EL (cell line): ENCODE data around the gene KHK.

Experiments
- DNase-seq: peaks from one replicate; pipeline ENCODE4 v3.0.0-alpha.2; 2016

KHK gene

DNA sequence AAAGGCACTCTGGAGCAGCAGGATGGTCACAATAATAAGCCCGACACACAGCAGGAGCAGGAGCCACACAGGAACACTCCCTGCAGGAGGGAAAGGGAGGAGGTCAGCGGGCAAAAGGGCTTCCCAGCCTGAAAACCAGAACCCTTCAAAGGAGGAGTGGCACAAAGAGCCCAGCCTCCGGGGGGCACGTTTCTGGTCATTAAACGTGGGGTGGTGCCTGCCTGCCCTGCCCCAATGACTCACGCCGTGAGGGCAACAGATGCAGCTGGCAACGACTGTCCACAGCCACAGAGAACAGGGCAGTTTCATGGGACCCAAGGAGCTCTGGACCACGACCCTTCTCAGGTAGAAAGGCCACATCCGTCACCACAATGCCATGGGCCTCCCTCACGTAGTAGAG, 44.9 kb downstream of the KHK start:
- no peak for DNase-seq

DNA sequence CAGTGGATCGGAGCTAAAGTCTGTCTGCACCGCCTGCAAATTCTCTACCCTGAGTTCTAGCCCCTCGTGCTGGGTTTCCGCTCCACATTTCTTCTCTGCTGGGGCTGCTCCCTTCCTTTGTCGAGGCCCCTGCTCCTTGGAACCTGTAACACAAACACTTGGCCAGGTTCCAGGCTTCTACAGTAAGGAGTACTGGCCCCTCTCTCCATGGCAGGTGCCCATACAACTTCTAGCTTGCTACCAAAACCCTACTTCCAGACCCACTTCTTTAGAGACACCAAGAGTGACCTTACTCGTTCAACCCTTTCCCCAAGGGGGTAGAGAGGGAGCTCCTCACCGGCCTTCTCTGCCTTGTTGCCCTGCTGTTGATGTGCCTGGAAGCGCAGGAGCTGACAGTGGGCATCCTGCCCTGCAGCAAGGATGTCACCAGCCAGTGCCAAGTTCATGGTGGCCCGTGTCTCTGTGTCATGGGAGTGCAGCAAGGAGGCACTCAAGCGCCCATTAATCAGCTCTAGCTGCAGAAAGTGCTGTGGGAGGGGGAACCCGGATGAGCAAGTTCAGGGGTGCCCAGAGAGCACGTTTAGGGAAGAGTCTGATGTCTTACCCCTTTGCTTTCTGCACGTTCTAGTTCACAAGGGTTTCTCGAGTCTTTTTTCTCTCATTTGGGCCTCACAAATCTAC, 46.8 kb downstream of the KHK start:
- DNase-seq = no peak

DNA sequence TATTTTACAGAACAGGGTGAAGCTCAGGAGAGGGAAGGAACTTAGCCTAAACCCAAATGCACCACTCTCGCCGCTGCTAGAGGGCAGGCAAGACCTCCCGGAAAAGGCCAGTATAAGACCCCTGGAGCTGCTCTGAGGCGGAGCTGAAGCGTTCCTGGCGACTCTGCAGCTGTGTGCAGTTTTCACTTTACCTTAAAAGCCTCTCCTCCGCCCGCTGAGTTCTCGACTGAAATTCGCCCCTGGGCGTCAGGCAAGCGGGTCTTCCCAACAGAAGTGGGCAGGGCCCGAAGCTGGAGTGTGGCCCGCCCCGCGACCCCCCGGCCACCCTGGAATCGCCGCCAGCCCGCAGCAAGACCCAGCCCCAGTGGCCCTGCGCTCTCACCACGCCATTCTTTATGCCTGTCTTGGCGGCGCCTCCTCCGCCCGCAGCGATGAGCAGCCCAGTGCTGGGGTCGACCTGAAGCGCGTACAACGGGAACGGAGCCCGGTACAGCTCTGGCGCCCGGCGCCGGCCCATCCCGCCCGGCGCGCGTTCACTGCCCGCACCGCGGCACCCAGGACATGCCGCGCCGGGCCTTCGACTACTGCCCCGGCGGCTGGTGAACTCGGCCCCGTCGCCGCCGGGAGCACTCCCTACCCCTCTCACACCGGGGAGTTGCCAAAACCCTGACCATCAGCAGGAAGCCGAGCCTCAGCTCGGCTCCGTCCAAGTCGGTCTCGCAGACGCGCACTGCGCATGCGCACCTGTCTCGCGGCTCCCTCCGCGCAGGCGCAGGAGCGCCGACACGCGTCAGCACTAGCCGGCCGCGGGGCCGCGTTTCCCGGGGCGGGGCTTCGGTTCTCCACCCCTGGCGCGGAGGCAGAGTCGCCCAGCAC, 47.6 kb downstream of the KHK start, which contains the start of gene PREB:
Gene PREB, minus strand, starts transcription at position 732 of the 876 bp plus-strand sequence. Its CDS starts 215 bp downstream, at position 517.
- peak; percentile 94 for DNase-seq

DNA sequence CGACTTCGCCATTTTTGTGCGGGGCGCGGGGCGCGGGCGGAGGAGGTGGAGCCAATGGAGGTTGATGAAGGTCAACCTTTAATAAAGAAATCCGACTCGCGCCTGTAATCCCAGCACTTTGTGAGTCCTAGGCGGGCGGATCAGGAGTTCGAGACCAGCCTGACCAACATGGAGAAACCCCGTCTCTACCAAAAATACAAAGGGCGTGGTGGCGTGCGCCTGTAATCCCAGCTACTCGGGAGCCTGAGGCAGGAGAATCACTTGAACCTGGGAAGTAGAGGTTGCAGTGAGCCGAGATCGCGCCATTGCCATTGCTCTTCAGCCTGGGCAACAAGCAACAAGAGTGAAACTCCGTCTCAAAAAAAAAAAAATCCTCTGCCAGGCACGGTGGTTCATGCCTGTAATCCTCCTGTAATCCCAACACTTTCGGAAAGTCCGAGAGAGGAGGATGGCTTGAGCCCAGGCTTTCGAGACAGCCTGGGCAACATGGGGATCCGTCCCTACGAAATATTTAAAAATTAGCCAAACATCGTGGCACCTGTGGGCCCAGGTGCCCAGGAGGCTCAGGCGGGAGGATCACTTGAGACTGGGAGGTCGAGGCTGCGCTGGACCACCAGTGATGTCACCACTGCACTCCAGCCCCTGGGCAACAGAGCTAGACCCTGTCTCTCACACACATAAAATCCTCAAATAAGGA, 48.4 kb downstream of the KHK start:
- no peak for DNase-seq

- DNase-seq = no peak
Observed at GRCh38 chr2:27135478-27135955, 48.9 kb downstream of the KHK start.

DNA sequence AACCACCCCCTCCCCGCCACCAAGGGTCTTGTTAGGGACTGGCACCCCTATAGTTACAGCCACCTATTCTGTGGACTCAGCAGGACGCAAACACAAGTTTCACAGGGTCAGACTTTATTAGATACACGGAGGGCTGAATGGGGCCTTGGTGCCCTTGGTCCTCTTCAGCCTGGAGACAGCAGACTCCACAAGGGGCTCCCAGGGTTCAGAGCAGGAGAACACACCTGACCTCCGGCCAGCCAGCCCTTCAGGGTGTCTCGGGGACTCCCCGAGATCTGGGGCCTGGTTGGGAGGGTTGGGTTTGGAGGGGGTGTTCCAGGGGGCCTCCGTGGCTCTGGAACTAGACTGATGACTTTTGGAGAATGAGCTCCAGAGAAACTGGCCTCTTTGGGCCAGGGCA, 50.2 kb downstream of the KHK start:
- no peak for DNase-seq

DNA sequence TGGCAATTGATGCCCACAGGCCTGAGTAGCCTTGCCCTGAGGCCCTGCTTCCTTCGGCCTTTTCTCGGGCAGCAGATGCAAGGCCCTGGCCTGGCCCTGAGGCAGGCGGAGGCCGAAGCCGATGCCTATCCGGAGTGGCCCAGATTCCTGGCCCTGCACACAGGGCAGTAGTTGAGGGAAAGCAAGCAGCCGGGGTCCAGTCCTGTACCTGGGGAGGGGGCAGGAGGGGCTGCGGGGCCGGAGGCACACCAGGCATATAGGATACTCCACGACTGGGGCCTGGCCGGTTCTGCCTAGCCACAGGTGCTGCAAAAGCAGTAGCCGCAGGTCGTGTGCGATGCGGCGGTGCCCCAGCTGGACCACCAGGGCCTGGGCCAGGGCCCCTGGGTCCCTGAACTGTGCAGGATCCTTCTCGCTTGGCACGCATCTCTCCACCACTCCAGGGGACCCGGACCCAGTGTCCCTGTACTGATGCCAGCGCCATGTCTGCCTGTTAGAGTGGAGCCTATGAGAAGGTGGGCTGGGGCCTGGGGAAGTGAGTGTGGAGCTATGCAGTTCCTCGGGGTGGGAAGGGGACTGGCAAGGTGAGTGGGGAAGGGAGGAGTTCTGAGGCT, 50.9 kb downstream of the KHK start:
- DNase-seq = no peak

- DNase-seq = no peak
Observed at GRCh38 chr2:27138111-27138510, 51.5 kb downstream of the KHK start.

DNA sequence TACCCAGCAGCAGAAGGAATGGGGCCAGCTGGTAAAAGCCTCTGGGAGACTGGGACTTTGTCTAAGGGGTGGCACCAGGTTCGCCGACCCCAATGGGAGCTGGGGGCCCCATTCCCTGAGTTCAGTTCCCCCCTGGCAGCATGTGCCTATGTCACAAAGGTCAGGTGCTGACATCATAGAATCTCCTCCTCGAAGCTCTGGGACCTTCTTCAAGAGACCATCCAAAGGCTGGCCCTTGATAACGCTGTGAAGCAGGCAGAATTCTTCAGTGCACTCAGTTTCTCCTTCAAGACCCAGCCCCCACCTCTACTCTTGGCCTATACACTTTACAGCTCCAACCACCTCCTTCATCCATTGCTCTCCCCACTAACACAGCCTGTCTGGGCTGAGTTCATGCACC, 52.7 kb downstream of the KHK start, which contains the start of gene PRR30:
Gene PRR30, minus strand, starts transcription at position 101 of the 400 bp plus-strand sequence. CDS start 1,081 bp downstream, outside the sequence.
- no peak for DNase-seq

DNA sequence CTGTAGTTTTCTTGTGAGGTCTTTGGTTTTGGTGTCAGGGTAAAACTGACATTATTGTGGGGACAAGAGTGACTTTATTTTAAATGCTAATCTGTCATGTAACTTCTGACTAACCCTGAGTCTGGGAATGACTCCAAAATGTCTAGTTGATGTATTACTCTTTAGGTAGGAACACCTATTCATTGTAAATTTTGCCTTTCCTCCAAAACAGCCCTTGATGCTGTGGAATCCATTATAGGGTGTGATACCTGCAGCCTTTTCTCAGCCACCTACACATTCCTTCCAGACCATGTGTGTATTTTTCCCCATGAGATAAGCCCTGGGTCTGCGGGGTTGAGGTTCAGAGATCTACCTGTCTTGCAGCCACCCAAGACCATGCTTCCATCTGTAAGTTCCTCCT, 56.7 kb downstream of the KHK start:
- DNase-seq = no peak

GRCh38 chr2:27145682-27146081, 59.1 kb downstream of the KHK start:
- no peak for DNase-seq

DNA sequence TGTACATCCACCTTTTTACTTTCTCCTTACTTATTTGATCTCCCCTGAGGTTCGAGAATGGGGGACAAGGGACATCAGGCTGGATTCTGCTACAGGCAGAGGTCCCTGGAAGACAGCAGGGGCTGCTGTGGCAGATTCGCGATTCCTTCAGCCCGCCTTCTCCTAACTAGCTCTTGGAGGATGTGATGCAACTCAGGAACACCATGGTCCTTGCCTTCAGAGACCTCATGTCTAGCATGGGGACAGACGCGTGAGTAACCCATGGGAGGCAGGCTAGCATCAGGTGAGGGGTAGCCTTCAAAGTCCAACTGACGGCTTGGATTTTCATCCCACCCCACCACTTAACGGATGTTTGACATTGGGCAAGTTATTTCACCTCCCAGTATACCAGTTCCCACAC, 61.4 kb downstream of the KHK start:
- DNase-seq = no peak

GRCh38 chr2:27148801-27149439, 62.3 kb downstream of the KHK start, which contains the start of gene TCF23:
TSS of gene TCF23 (plus strand) at chr2:27149004. CDS start at chr2:27149134, 130 bp downstream.
- no peak for DNase-seq

GRCh38 chr2:27149570-27150405, 63.2 kb downstream of the KHK start:
- no peak for DNase-seq
